HFFc6 (cell line): Measurements from ENCODE around the gene GRB14. TPM values are rescaled to one million over a fixed set of nuclear protein-coding genes. Genes with fewer than 3 reads are reported as not detected.

Experiments
- DNase-seq: peaks from one replicate; pipeline ENCODE4 v3.0.0-alpha.2; 2018
- H3K27ac Mint-ChIP-seq: 2 replicates; pipeline ENCODE4 v1.8.0; 2020; ENCODE audit warnings: mild to moderate bottlenecking, mixed read lengths
- H3K27me3 Mint-ChIP-seq: 2 replicates; pipeline ENCODE4 v1.8.0; 2021; ENCODE audit warnings: mild to moderate bottlenecking, moderate library complexity, mixed read lengths; ENCODE audit not compliant: insufficient read depth
- H3K36me3 Mint-ChIP-seq: 2 replicates; pipeline ENCODE4 v1.8.0; 2021; ENCODE audit warnings: low read depth, mixed read lengths
- H3K4me1 Mint-ChIP-seq: 2 replicates; pipeline ENCODE4 v1.8.0; 2020; ENCODE audit warnings: low read depth, mixed read lengths
- H3K4me3 Mint-ChIP-seq: 2 replicates; pipeline ENCODE4 v1.8.0; 2020; ENCODE audit warnings: mild to moderate bottlenecking, moderate library complexity, mixed read lengths
- H3K9me3 Mint-ChIP-seq: 2 replicates; pipeline ENCODE4 v1.8.0; 2020; ENCODE audit warnings: mild to moderate bottlenecking, mixed read lengths
- CTCF ChIP-seq: fragments of 200-600 bp; sonication (generic); IDR thresholded peaks from 2 replicates; pipeline ENCODE4 v1.5.0; 2021; ENCODE audit warnings: antibody characterized with exemption, mild to moderate bottlenecking
- total RNA-seq, 6 experiments: library from RNA; stranded (reverse); fragmentation: NEBNext Ultra II Directional; extraction: Animal tissue kit (Norgen Biotek cat#: 25700); gene quantifications; 2 replicates in 1 of 6; 3 replicates in 5 of 6; pipeline ENCODE4 v1.2.3, GENCODE V29; 2021

Gene GRB14
- total RNA-seq, 6 experiments from 2014 or later: 0.19 TPM; not detected in 5

- TF ChIP-seq CTCF: no peak
- peaks cover 5% of the 10 kb centered on the region for H3K27me3 Mint-ChIP-seq
- DNase-seq: no peak
- peaks cover 7% of the 10 kb centered on the region for H3K4me1 Mint-ChIP-seq
- H3K4me3 Mint-ChIP-seq: no peak overlapping the region
- no peaks in the 10 kb centered on the region for H3K9me3 Mint-ChIP-seq
- H3K36me3 Mint-ChIP-seq: no peaks in the 10 kb centered on the region
- H3K27ac Mint-ChIP-seq: no peak overlapping the region
Measured at GRCh38 chr2:164613321-164613982, 7.8 kb downstream of the GRB14 start.

GRCh38 chr2:164609790-164610189 lies 11.5 kb downstream of the GRB14 start:
- peaks cover 5% of the 10 kb centered on the region for H3K4me1 Mint-ChIP-seq
- TF ChIP-seq CTCF: no peak
- H3K36me3 Mint-ChIP-seq: no peaks in the 10 kb centered on the region
- no peaks in the 10 kb centered on the region for H3K9me3 Mint-ChIP-seq
- no peak overlapping the region for H3K27ac Mint-ChIP-seq
- DNase-seq: no peak
- H3K27me3 Mint-ChIP-seq: peaks cover 13% of the 10 kb centered on the region; the same call in 1 of the 2 replicates
- H3K4me3 Mint-ChIP-seq: no peak overlapping the region

- H3K27ac Mint-ChIP-seq: no peak overlapping the region
- H3K27me3 Mint-ChIP-seq: peaks cover 10% of the 10 kb centered on the region; the same call in 1 of the 2 replicates
- H3K9me3 Mint-ChIP-seq: no peaks in the 10 kb centered on the region
- H3K4me1 Mint-ChIP-seq: peaks cover 5% of the 10 kb centered on the region
- no peaks in the 10 kb centered on the region for H3K36me3 Mint-ChIP-seq
- TF ChIP-seq CTCF: no peak
- no peak for DNase-seq
- no peak overlapping the region for H3K4me3 Mint-ChIP-seq
Measured at GRCh38 chr2:164606557-164606956, 14.7 kb downstream of the GRB14 start.

GRCh38 chr2:164605295-164605694 lies 16.0 kb downstream of the GRB14 start:
- no peaks in the 10 kb centered on the region for H3K36me3 Mint-ChIP-seq
- no peak for DNase-seq
- H3K27ac Mint-ChIP-seq: no peak overlapping the region
- peaks cover 5% of the 10 kb centered on the region for H3K4me1 Mint-ChIP-seq
- no peaks in the 10 kb centered on the region for H3K9me3 Mint-ChIP-seq
- H3K27me3 Mint-ChIP-seq: peaks cover 10% of the 10 kb centered on the region; the same call in 1 of the 2 replicates
- no peak overlapping the region for H3K4me3 Mint-ChIP-seq
- TF ChIP-seq CTCF: no peak

GRCh38 chr2:164600763-164601162 lies 20.5 kb downstream of the GRB14 start:
- Mint-ChIP-seq H3K4me3 (no peak overlapping the region), H3K9me3 (no peaks in the 10 kb centered on the region), H3K27me3 (peaks cover 5% of the 10 kb centered on the region), H3K27ac (no peak overlapping the region), H3K36me3 (no peaks in the 10 kb centered on the region), H3K4me1 (no peaks in the 10 kb centered on the region)
- TF ChIP-seq CTCF: no peak
- no peak for DNase-seq
